Endothelial cell of umbilical vein (primary cell): Measurements from ENCODE around the gene SLC27A6.

ENCODE experiments used
- EZH2 ChIP-seq: IDR thresholded peaks from 2 replicates; pipeline ENCODE4 v1.6.1; 2012; ENCODE audit warnings: borderline replicate concordance, low read depth, mild to moderate bottlenecking, moderate library complexity, low read length, inconsistent platforms; ENCODE audit not compliant: severe bottlenecking
- FOS ChIP-seq: IDR thresholded peaks from 2 replicates; pipeline ENCODE4 v1.6.1; 2011; ENCODE audit warnings: mild to moderate bottlenecking, low read length, moderate library complexity, borderline replicate concordance; ENCODE audit not compliant: insufficient read depth
- GATA2 ChIP-seq: IDR thresholded peaks from 2 replicates; pipeline ENCODE4 v1.7.0; 2011; ENCODE audit warnings: low read depth, mild to moderate bottlenecking, moderate library complexity, mixed read lengths, low read length; ENCODE audit not compliant: insufficient read length, insufficient read depth
- MYC ChIP-seq: IDR thresholded peaks from one replicate; pipeline ENCODE4 v1.6.1; 2011; ENCODE audit warnings: mild to moderate bottlenecking, low read depth, low read length
- POLR2A ChIP-seq: IDR thresholded peaks from 2 replicates; pipeline ENCODE4 v1.6.1; 2012; ENCODE audit warnings: low read depth, mild to moderate bottlenecking, control low read depth, low read length
- POLR2AphosphoS5 ChIP-seq: IDR thresholded peaks from 2 replicates; pipeline ENCODE4 v1.6.1; 2012; ENCODE audit warnings: low read depth, mild to moderate bottlenecking, control low read depth, low read length, moderate library complexity; ENCODE audit not compliant: insufficient read depth
- TF ChIP-seq, protein P1 (sequence below), 2 donors: IDR thresholded peaks; 1 replicate in 1 of 2; 2 replicates in 1 of 2; pipeline ENCODE4 v1.5.1; 2011; ENCODE audit warnings: low read length in 2 of 2, mild to moderate bottlenecking in 2 of 2, moderate library complexity in 2 of 2, control low read depth in 1 of 2, inconsistent platforms in 1 of 2, low read depth in 1 of 2; ENCODE audit not compliant: insufficient read depth in 1 of 2; ENCODE audit errors: extremely low read depth in 1 of 2

DNA sequence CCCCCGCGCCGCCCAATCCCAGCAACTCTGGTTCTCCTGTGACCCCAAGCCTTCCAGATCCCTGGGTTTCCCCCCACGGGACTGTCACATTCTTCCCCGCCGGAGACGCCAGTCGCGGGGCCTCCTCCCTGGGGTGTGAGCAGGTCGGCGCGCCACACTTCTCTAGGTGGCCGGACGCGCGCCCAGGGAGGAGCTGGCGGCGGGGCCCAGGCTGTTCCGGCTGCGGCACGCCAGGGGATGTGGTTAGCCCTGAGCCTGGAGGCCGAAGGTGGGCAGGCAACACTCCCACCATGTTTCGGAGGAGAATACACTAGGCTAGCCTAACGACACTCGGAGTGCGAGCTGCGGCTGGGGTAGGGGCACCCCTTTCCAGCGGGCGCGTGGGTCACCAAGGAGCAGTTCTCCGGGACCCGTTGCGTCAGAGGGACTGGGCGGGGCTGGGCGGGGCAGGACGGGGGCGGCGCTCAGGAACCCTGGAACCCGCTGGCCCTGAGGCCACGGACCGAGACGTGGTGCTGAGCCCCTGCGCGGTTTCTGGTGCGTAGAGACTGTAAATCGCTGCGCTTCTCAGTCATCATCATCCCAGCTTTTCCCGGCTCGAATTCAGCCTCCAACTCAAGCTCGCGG is at the start of gene SLC27A6:
- TF ChIP-seq POLR2AphosphoS5: no peak
- TF ChIP-seq, protein P1, sequence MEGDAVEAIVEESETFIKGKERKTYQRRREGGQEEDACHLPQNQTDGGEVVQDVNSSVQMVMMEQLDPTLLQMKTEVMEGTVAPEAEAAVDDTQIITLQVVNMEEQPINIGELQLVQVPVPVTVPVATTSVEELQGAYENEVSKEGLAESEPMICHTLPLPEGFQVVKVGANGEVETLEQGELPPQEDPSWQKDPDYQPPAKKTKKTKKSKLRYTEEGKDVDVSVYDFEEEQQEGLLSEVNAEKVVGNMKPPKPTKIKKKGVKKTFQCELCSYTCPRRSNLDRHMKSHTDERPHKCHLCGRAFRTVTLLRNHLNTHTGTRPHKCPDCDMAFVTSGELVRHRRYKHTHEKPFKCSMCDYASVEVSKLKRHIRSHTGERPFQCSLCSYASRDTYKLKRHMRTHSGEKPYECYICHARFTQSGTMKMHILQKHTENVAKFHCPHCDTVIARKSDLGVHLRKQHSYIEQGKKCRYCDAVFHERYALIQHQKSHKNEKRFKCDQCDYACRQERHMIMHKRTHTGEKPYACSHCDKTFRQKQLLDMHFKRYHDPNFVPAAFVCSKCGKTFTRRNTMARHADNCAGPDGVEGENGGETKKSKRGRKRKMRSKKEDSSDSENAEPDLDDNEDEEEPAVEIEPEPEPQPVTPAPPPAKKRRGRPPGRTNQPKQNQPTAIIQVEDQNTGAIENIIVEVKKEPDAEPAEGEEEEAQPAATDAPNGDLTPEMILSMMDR (IDR thresholded peaks at IDR 0.05; ENCODE audit: extremely low read depth in 1 of 2, insufficient read depth in 1 of 2, low read depth in 1 of 2, low read length in 2 of 2): no peak
- no peak for TF ChIP-seq POLR2A
- TF ChIP-seq MYC: no peak
- TF ChIP-seq EZH2: no peak
- no peak for TF ChIP-seq GATA2
- no peak for TF ChIP-seq FOS
